ENCODE data around the gene PRPSAP2.
"Not testable (repeated sequence)": the region's sequence is repeated elsewhere in the genome, so short reads cannot be mapped to it uniquely, and the experiment has no call there.

The PRPSAP2 gene

GRCh38 chr17:18944646-18945045 lies 86.7 kb downstream of the PRPSAP2 start:
- H3K36me3 Mint-ChIP-seq, result no peaks in the 10 kb centered on the region
- peaks cover 29% of the 10 kb centered on the region for H3K27me3 Mint-ChIP-seq
- ATAC-seq (ENCODE audit: low read depth) (peak; percentile 94), DNase-seq (ENCODE audit: low spot score in 2 of 2) (no peak)
- H3K9me3 Mint-ChIP-seq, result no peaks in the 10 kb centered on the region
- H3K4me1 Mint-ChIP-seq, result peaks cover 9% of the 10 kb centered on the region
- no peak overlapping the region for H3K27ac Mint-ChIP-seq
- peak overlapping the region; percentile 4 for H3K4me3 Mint-ChIP-seq

GRCh38 chr17:18946536-18946935 lies 88.6 kb downstream of the PRPSAP2 start:
- H3K9me3 Mint-ChIP-seq, result no peaks in the 10 kb centered on the region
- H3K27ac Mint-ChIP-seq, result no peak overlapping the region
- H3K36me3 Mint-ChIP-seq, result no peaks in the 10 kb centered on the region
- no peak overlapping the region for H3K4me3 Mint-ChIP-seq
- DNase-seq (ENCODE audit: low spot score in 2 of 2), result no peak
- H3K27me3 Mint-ChIP-seq, result peaks cover 27% of the 10 kb centered on the region
- no peak for ATAC-seq (ENCODE audit: low read depth)
- H3K4me1 Mint-ChIP-seq, result peaks cover 9% of the 10 kb centered on the region

- Mint-ChIP-seq H3K4me1 (peaks cover 9% of the 10 kb centered on the region), H3K27me3 (peaks cover 24% of the 10 kb centered on the region), H3K36me3 (no peaks in the 10 kb centered on the region)
Observed at GRCh38 chr17:18947866-18948265, 89.9 kb downstream of the PRPSAP2 start.

GRCh38 chr17:18948476-18949006 lies 90.6 kb downstream of the PRPSAP2 start:
- H3K4me3 Mint-ChIP-seq, result no peak overlapping the region
- H3K27me3 Mint-ChIP-seq, result peaks cover 24% of the 10 kb centered on the region
- H3K36me3 Mint-ChIP-seq, result no peaks in the 10 kb centered on the region
- ATAC-seq (ENCODE audit: low read depth), result no peak
- peaks cover 9% of the 10 kb centered on the region for H3K4me1 Mint-ChIP-seq
- H3K27ac Mint-ChIP-seq, result no peak overlapping the region
- DNase-seq (ENCODE audit: low spot score in 2 of 2), result no peak
- no peaks in the 10 kb centered on the region for H3K9me3 Mint-ChIP-seq

More at GRCh38 chr17:18947866-18948265, 89.9 kb downstream of the PRPSAP2 start:
- Mint-ChIP-seq H3K9me3 (no peaks in the 10 kb centered on the region), H3K4me3 (no peak overlapping the region), H3K27ac (no peak overlapping the region)
- ATAC-seq (ENCODE audit: low read depth) (no peak), DNase-seq (ENCODE audit: low spot score in 2 of 2) (no peak)

GRCh38 chr17:18949566-18949965 lies 91.6 kb downstream of the PRPSAP2 start:
- ATAC-seq (ENCODE audit: low read depth) (no peak), DNase-seq (ENCODE audit: low spot score in 2 of 2) (no peak)
- no peak overlapping the region for H3K4me3 Mint-ChIP-seq
- peaks cover 5% of the 10 kb centered on the region for H3K4me1 Mint-ChIP-seq
- no peaks in the 10 kb centered on the region for H3K9me3 Mint-ChIP-seq
- H3K27me3 Mint-ChIP-seq, result peaks cover 23% of the 10 kb centered on the region
- no peak overlapping the region for H3K27ac Mint-ChIP-seq
- H3K36me3 Mint-ChIP-seq, result no peaks in the 10 kb centered on the region

GRCh38 chr17:18950346-18950745 lies 92.4 kb downstream of the PRPSAP2 start:
- H3K4me1 Mint-ChIP-seq, result no peaks in the 10 kb centered on the region
- H3K36me3 Mint-ChIP-seq, result no peaks in the 10 kb centered on the region
- peaks cover 19% of the 10 kb centered on the region for H3K27me3 Mint-ChIP-seq
- no peaks in the 10 kb centered on the region for H3K9me3 Mint-ChIP-seq
- H3K27ac Mint-ChIP-seq, result no peak overlapping the region
- DNase-seq (ENCODE audit: low spot score in 2 of 2) (no peak), ATAC-seq (ENCODE audit: low read depth) (no peak)
- no peak overlapping the region for H3K4me3 Mint-ChIP-seq

GRCh38 chr17:18950944-18951905 lies 93.3 kb downstream of the PRPSAP2 start:
- no peak for DNase-seq (ENCODE audit: low spot score in 2 of 2)
- Mint-ChIP-seq H3K27ac (no peak overlapping the region), H3K36me3 (no peaks in the 10 kb centered on the region), H3K27me3 (peaks cover 14% of the 10 kb centered on the region), H3K9me3 (no peaks in the 10 kb centered on the region), H3K4me1 (peaks cover 3% of the 10 kb centered on the region), H3K4me3 (no peak overlapping the region)
- no peak for ATAC-seq (ENCODE audit: low read depth)

GRCh38 chr17:18951941-18952842 lies 94.3 kb downstream of the PRPSAP2 start, which contains the start of gene SLC5A10:
SLC5A10 (plus strand) TSS chr17:18952165; CDS start chr17:18952206, 41 bp downstream.
- ATAC-seq (ENCODE audit: low read depth), result no peak
- peaks cover 3% of the 10 kb centered on the region for H3K4me1 Mint-ChIP-seq
- no peak within 1 kb of the TSS for H3K4me3 Mint-ChIP-seq
- H3K9me3 Mint-ChIP-seq, result no peaks in the 10 kb centered on the region
- H3K36me3 Mint-ChIP-seq, result no peaks in the 10 kb centered on the region
- no peak within 1 kb of the TSS for H3K27ac Mint-ChIP-seq
- DNase-seq (ENCODE audit: low spot score in 2 of 2), result no peak
- peaks cover 9% of the 10 kb centered on the region for H3K27me3 Mint-ChIP-seq

- Mint-ChIP-seq H3K27ac (no peak overlapping the region), H3K4me3 (no peak overlapping the region), H3K27me3 (peaks cover 4% of the 10 kb centered on the region), H3K36me3 (no peaks in the 10 kb centered on the region), H3K4me1 (peaks cover 3% of the 10 kb centered on the region), H3K9me3 (no peaks in the 10 kb centered on the region)
- ATAC-seq (ENCODE audit: low read depth), result no peak
- DNase-seq (ENCODE audit: low spot score in 2 of 2), result no peak
Observed at GRCh38 chr17:18953231-18953728, 95.3 kb downstream of the PRPSAP2 start.

- Mint-ChIP-seq H3K9me3 (no peaks in the 10 kb centered on the region), H3K27ac (no peak overlapping the region), H3K36me3 (no peaks in the 10 kb centered on the region), H3K27me3 (peaks cover 4% of the 10 kb centered on the region), H3K4me3 (no peak overlapping the region), H3K4me1 (peaks cover 3% of the 10 kb centered on the region)
- no peak for DNase-seq (ENCODE audit: low spot score in 2 of 2)
- no peak for ATAC-seq (ENCODE audit: low read depth)
Observed at GRCh38 chr17:18954321-18954720, 96.4 kb downstream of the PRPSAP2 start.

GRCh38 chr17:18955009-18955408 lies 97.1 kb downstream of the PRPSAP2 start:
- H3K27ac Mint-ChIP-seq, result no peak overlapping the region

GRCh38 chr17:18956021-18956420 lies 98.1 kb downstream of the PRPSAP2 start:
- H3K36me3 Mint-ChIP-seq; DNase-seq (ENCODE audit: low spot score in 2 of 2); H3K4me3 Mint-ChIP-seq; H3K27me3 Mint-ChIP-seq; ATAC-seq (ENCODE audit: low read depth); H3K27ac Mint-ChIP-seq; H3K4me1 Mint-ChIP-seq; H3K9me3 Mint-ChIP-seq: not testable (repeated sequence)

More at GRCh38 chr17:18955009-18955408, 97.1 kb downstream of the PRPSAP2 start:
- no peak overlapping the region for H3K4me3 Mint-ChIP-seq
- H3K36me3 Mint-ChIP-seq, result no peaks in the 10 kb centered on the region
- H3K9me3 Mint-ChIP-seq, result no peaks in the 10 kb centered on the region
- ATAC-seq (ENCODE audit: low read depth) (no peak), DNase-seq (ENCODE audit: low spot score in 2 of 2) (no peak)
- peaks cover 4% of the 10 kb centered on the region for H3K27me3 Mint-ChIP-seq
- H3K4me1 Mint-ChIP-seq, result peaks cover 3% of the 10 kb centered on the region

- ATAC-seq (ENCODE audit: low read depth), result no peak
Observed at GRCh38 chr17:18956581-18956980, 98.7 kb downstream of the PRPSAP2 start.

More at GRCh38 chr17:18956581-18956980, 98.7 kb downstream of the PRPSAP2 start:
- Mint-ChIP-seq H3K4me1 (peaks cover 7% of the 10 kb centered on the region), H3K9me3 (no peaks in the 10 kb centered on the region), H3K36me3 (no peaks in the 10 kb centered on the region), H3K4me3 (no peak overlapping the region), H3K27me3 (no peaks in the 10 kb centered on the region), H3K27ac (no peak overlapping the region)
- DNase-seq (ENCODE audit: low spot score in 2 of 2), result no peak

All from memory B cell (primary cell).